Uterus (tissue), 2 donors: ENCODE measurements around the gene DNAJA4.

Source experiments
- CTCF ChIP-seq, 4 experiments: fragments of 200-600 bp in 2 of 4; fragments of 450-650 bp in 2 of 4; sonication (generic) in 2 of 4; IDR thresholded peaks; one replicate each; pipeline ENCODE4 v1.5.1; 2016 to 2019; ENCODE audit warnings: antibody characterized with exemption in 4 of 4, mild to moderate bottlenecking in 2 of 4, moderate library complexity in 1 of 4
- POLR2A ChIP-seq, 2 donors: fragments of 450-650 bp; IDR thresholded peaks; one replicate each; pipeline ENCODE4 v1.6.1; 2016; ENCODE audit warnings: antibody characterized with exemption in 2 of 2, mild to moderate bottlenecking in 1 of 2, moderate library complexity in 1 of 2

GRCh38 chr15:78312536-78312935 is 48.2 kb downstream of the DNAJA4 start:
- no peak for TF ChIP-seq POLR2A (IDR thresholded peaks at IDR 0.05)
- no peak for TF ChIP-seq CTCF (IDR thresholded peaks at IDR 0.05)
